Type B pancreatic cell (in vitro differentiated cells): Measurements from ENCODE around the gene IGF2BP2. TPM values are rescaled to one million over a fixed set of nuclear protein-coding genes. Genes with fewer than 3 reads are reported as not detected.

Experiments
- DNase-seq: peaks from one replicate; pipeline ENCODE4 v3.0.0; 2021; ENCODE audit warnings: mixed read lengths; ENCODE audit not compliant: unreplicated experiment; ENCODE audit errors: extremely low spot score
- H3K27ac Mint-ChIP-seq: 2 replicates; pipeline ENCODE4 v1.8.0; 2021; ENCODE audit warnings: mild to moderate bottlenecking, mixed read lengths
- H3K27me3 Mint-ChIP-seq: 2 replicates; pipeline ENCODE4 v1.8.0; 2021; ENCODE audit warnings: mixed read lengths
- H3K36me3 Mint-ChIP-seq: 2 replicates; pipeline ENCODE4 v1.8.0; 2021; ENCODE audit warnings: mixed read lengths
- H3K4me1 Mint-ChIP-seq: one replicate; pipeline ENCODE4 v1.8.0; 2021; ENCODE audit warnings: mixed read lengths; ENCODE audit not compliant: unreplicated experiment
- H3K4me3 Mint-ChIP-seq: 2 replicates; pipeline ENCODE4 v1.8.0; 2021; ENCODE audit warnings: mild to moderate bottlenecking, mixed read lengths
- H3K9me3 Mint-ChIP-seq: 2 replicates; pipeline ENCODE4 v1.8.0; 2021; ENCODE audit warnings: mixed read lengths
- CTCF ChIP-seq: fragments of 200-600 bp; sonication (generic); conservative IDR thresholded peaks from 2 replicates; pipeline ENCODE4 v1.5.0; 2021; ENCODE audit warnings: antibody characterized with exemption, mild to moderate bottlenecking
- total RNA-seq: library from RNA; stranded (reverse); gene quantifications from 2 replicates; pipeline ENCODE4 v1.2.1, GENCODE V29; 2021; ENCODE audit warnings: low replicate concordance

IGF2BP2 gene
- total RNA-seq, 1 donor from 2014 or later, result 140 TPM

- Mint-ChIP-seq H3K27me3 (no peaks in the 10 kb centered on the region), H3K36me3 (peaks cover 55% of the 10 kb centered on the region), H3K9me3 (peaks cover 11% of the 10 kb centered on the region), H3K27ac (no peak overlapping the region), H3K4me3 (no peak overlapping the region), H3K4me1 (peaks cover 36% of the 10 kb centered on the region)
- no peak for DNase-seq
- no peak for TF ChIP-seq CTCF
Observed at GRCh38 chr3:185753354-185753753, 71.5 kb downstream of the IGF2BP2 start.

- peaks cover 35% of the 10 kb centered on the region for H3K36me3 Mint-ChIP-seq
- H3K27me3 Mint-ChIP-seq, result no peaks in the 10 kb centered on the region
- H3K9me3 Mint-ChIP-seq, result peaks cover 7% of the 10 kb centered on the region
- peak overlapping the region; percentile 2 for H3K4me3 Mint-ChIP-seq
- peaks cover 42% of the 10 kb centered on the region for H3K4me1 Mint-ChIP-seq
- peak overlapping the region; percentile 73 for H3K27ac Mint-ChIP-seq
- TF ChIP-seq CTCF, result no peak
- no peak for DNase-seq
Observed at GRCh38 chr3:185750702-185751101, 74.1 kb downstream of the IGF2BP2 start.

GRCh38 chr3:185750015-185750414, 74.8 kb downstream of the IGF2BP2 start:
- no peak for TF ChIP-seq CTCF
- no peak overlapping the region for H3K4me3 Mint-ChIP-seq
- peak overlapping the region; percentile 73 for H3K27ac Mint-ChIP-seq
- peaks cover 7% of the 10 kb centered on the region for H3K9me3 Mint-ChIP-seq
- DNase-seq, result no peak
- H3K27me3 Mint-ChIP-seq, result no peaks in the 10 kb centered on the region
- peaks cover 31% of the 10 kb centered on the region for H3K36me3 Mint-ChIP-seq
- peaks cover 49% of the 10 kb centered on the region for H3K4me1 Mint-ChIP-seq

- H3K9me3 Mint-ChIP-seq, result peaks cover 7% of the 10 kb centered on the region
- peak overlapping the region; percentile 35 for H3K4me3 Mint-ChIP-seq
- H3K27ac Mint-ChIP-seq, result peak overlapping the region; percentile 14
- DNase-seq, result no peak
- H3K4me1 Mint-ChIP-seq, result peaks cover 41% of the 10 kb centered on the region
- TF ChIP-seq CTCF, result no peak
- no peaks in the 10 kb centered on the region for H3K27me3 Mint-ChIP-seq
- peaks cover 8% of the 10 kb centered on the region for H3K36me3 Mint-ChIP-seq
Observed at GRCh38 chr3:185746470-185746869, 78.4 kb downstream of the IGF2BP2 start.

GRCh38 chr3:185744997-185745843, 79.6 kb downstream of the IGF2BP2 start:
- H3K36me3 Mint-ChIP-seq, result peaks cover 1% of the 10 kb centered on the region
- no peak for TF ChIP-seq CTCF
- peaks cover 38% of the 10 kb centered on the region for H3K4me1 Mint-ChIP-seq
- H3K27me3 Mint-ChIP-seq, result no peaks in the 10 kb centered on the region
- H3K27ac Mint-ChIP-seq, result peak overlapping the region; percentile 14
- peak overlapping the region; percentile 0 for H3K4me3 Mint-ChIP-seq
- no peak for DNase-seq
- peaks cover under 1% of the 10 kb centered on the region for H3K9me3 Mint-ChIP-seq
